ENCODE measurements around the gene CADPS.

CADPS gene

GRCh38 chr3:62439176-62439813 is 435.9 kb downstream of the CADPS start:
- H3K9ac ChIP-seq (ENCODE audit: low read length) = no peak overlapping the region
- no peak overlapping the region for H3K27ac ChIP-seq (ENCODE audit: low read depth, low read length)
- no peaks in the 10 kb centered on the region for H3K27me3 ChIP-seq (ENCODE audit: control insufficient read depth in 1 of 2, insufficient read depth in 2 of 2, low read length in 2 of 2)
- no peaks in the 10 kb centered on the region for H3K9me3 ChIP-seq (ENCODE audit: low read length)
- H3K36me3 ChIP-seq (ENCODE audit: insufficient read depth, low read length) = no peaks in the 10 kb centered on the region
- no peak overlapping the region for H3K4me3 ChIP-seq (ENCODE audit: low read depth in 1 of 2, low read length in 2 of 2)
- no peaks in the 10 kb centered on the region for H3K4me1 ChIP-seq (ENCODE audit: insufficient read depth, low read length)

- H3K27ac ChIP-seq (ENCODE audit: low read depth, low read length) = no peak overlapping the region
- no peak overlapping the region for H3K9ac ChIP-seq (ENCODE audit: low read length)
- no peaks in the 10 kb centered on the region for H3K36me3 ChIP-seq (ENCODE audit: insufficient read depth, low read length)
- H3K4me1 ChIP-seq (ENCODE audit: insufficient read depth, low read length) = no peaks in the 10 kb centered on the region
- H3K9me3 ChIP-seq (ENCODE audit: low read length) = no peaks in the 10 kb centered on the region
- H3K27me3 ChIP-seq (ENCODE audit: control insufficient read depth in 1 of 2, insufficient read depth in 2 of 2, low read length in 2 of 2) = no peaks in the 10 kb centered on the region
- H3K4me3 ChIP-seq (ENCODE audit: low read depth in 1 of 2, low read length in 2 of 2) = no peak overlapping the region
These were observed 438.4 kb downstream of the CADPS start for GRCh38 chr3:62436785-62437184.

- H3K9ac ChIP-seq (ENCODE audit: low read length) = no peak overlapping the region
- no peaks in the 10 kb centered on the region for H3K4me1 ChIP-seq (ENCODE audit: insufficient read depth, low read length)
- no peak overlapping the region for H3K27ac ChIP-seq (ENCODE audit: low read depth, low read length)
- no peaks in the 10 kb centered on the region for H3K9me3 ChIP-seq (ENCODE audit: low read length)
- H3K36me3 ChIP-seq (ENCODE audit: insufficient read depth, low read length) = no peaks in the 10 kb centered on the region
- H3K27me3 ChIP-seq (ENCODE audit: control insufficient read depth in 1 of 2, insufficient read depth in 2 of 2, low read length in 2 of 2) = no peaks in the 10 kb centered on the region
- no peak overlapping the region for H3K4me3 ChIP-seq (ENCODE audit: low read depth in 1 of 2, low read length in 2 of 2)
These were observed 441.8 kb downstream of the CADPS start for GRCh38 chr3:62433396-62433795.

- Histone ChIP-seq H3K36me3 (ENCODE audit: insufficient read depth, low read length) (no peaks in the 10 kb centered on the region), H3K27me3 (ENCODE audit: control insufficient read depth in 1 of 2, insufficient read depth in 2 of 2, low read length in 2 of 2) (no peaks in the 10 kb centered on the region), H3K9ac (ENCODE audit: low read length) (no peak overlapping the region), H3K4me3 (ENCODE audit: low read depth in 1 of 2, low read length in 2 of 2) (no peak overlapping the region), H3K9me3 (ENCODE audit: low read length) (no peaks in the 10 kb centered on the region), H3K27ac (ENCODE audit: low read depth, low read length) (no peak overlapping the region), H3K4me1 (ENCODE audit: insufficient read depth, low read length) (no peaks in the 10 kb centered on the region)
These were observed 454.0 kb downstream of the CADPS start for GRCh38 chr3:62421207-62421606.

GRCh38 chr3:62416144-62416543 is 459.1 kb downstream of the CADPS start:
- Histone ChIP-seq H3K4me3 (ENCODE audit: low read depth in 1 of 2, low read length in 2 of 2) (no peak overlapping the region), H3K9me3 (ENCODE audit: low read length) (no peaks in the 10 kb centered on the region), H3K27ac (ENCODE audit: low read depth, low read length) (no peak overlapping the region), H3K4me1 (ENCODE audit: insufficient read depth, low read length) (no peaks in the 10 kb centered on the region), H3K27me3 (ENCODE audit: control insufficient read depth in 1 of 2, insufficient read depth in 2 of 2, low read length in 2 of 2) (no peaks in the 10 kb centered on the region), H3K9ac (ENCODE audit: low read length) (no peak overlapping the region), H3K36me3 (ENCODE audit: insufficient read depth, low read length) (no peaks in the 10 kb centered on the region)

- no peaks in the 10 kb centered on the region for H3K9me3 ChIP-seq (ENCODE audit: low read length)
- H3K4me3 ChIP-seq (ENCODE audit: low read depth in 1 of 2, low read length in 2 of 2) = no peak overlapping the region
- H3K9ac ChIP-seq (ENCODE audit: low read length) = no peak overlapping the region
- no peaks in the 10 kb centered on the region for H3K4me1 ChIP-seq (ENCODE audit: insufficient read depth, low read length)
- H3K27ac ChIP-seq (ENCODE audit: low read depth, low read length) = no peak overlapping the region
- H3K36me3 ChIP-seq (ENCODE audit: insufficient read depth, low read length) = no peaks in the 10 kb centered on the region
- H3K27me3 ChIP-seq (ENCODE audit: control insufficient read depth in 1 of 2, insufficient read depth in 2 of 2, low read length in 2 of 2) = no peaks in the 10 kb centered on the region
These were observed 459.9 kb downstream of the CADPS start for GRCh38 chr3:62415312-62415801.

- H3K9ac ChIP-seq (ENCODE audit: low read length) = no peak overlapping the region
- no peaks in the 10 kb centered on the region for H3K27me3 ChIP-seq (ENCODE audit: control insufficient read depth in 1 of 2, insufficient read depth in 2 of 2, low read length in 2 of 2)
- H3K36me3 ChIP-seq (ENCODE audit: insufficient read depth, low read length) = no peaks in the 10 kb centered on the region
- no peaks in the 10 kb centered on the region for H3K4me1 ChIP-seq (ENCODE audit: insufficient read depth, low read length)
- no peaks in the 10 kb centered on the region for H3K9me3 ChIP-seq (ENCODE audit: low read length)
- H3K27ac ChIP-seq (ENCODE audit: low read depth, low read length) = no peak overlapping the region
- H3K4me3 ChIP-seq (ENCODE audit: low read depth in 1 of 2, low read length in 2 of 2) = no peak overlapping the region
These were observed 460.4 kb downstream of the CADPS start for GRCh38 chr3:62414786-62415185.

- H3K27me3 ChIP-seq (ENCODE audit: control insufficient read depth in 1 of 2, insufficient read depth in 2 of 2, low read length in 2 of 2) = no peaks in the 10 kb centered on the region
- no peak overlapping the region for H3K9ac ChIP-seq (ENCODE audit: low read length)
- H3K4me1 ChIP-seq (ENCODE audit: insufficient read depth, low read length) = no peaks in the 10 kb centered on the region
- H3K9me3 ChIP-seq (ENCODE audit: low read length) = no peaks in the 10 kb centered on the region
- no peak overlapping the region for H3K27ac ChIP-seq (ENCODE audit: low read depth, low read length)
- no peak overlapping the region for H3K4me3 ChIP-seq (ENCODE audit: low read depth in 1 of 2, low read length in 2 of 2)
- no peaks in the 10 kb centered on the region for H3K36me3 ChIP-seq (ENCODE audit: insufficient read depth, low read length)
These were observed 461.5 kb downstream of the CADPS start for GRCh38 chr3:62413687-62414086.

GRCh38 chr3:62406945-62407344 is 468.3 kb downstream of the CADPS start:
- no peaks in the 10 kb centered on the region for H3K27me3 ChIP-seq (ENCODE audit: control insufficient read depth in 1 of 2, insufficient read depth in 2 of 2, low read length in 2 of 2)
- no peak overlapping the region for H3K27ac ChIP-seq (ENCODE audit: low read depth, low read length)
- H3K36me3 ChIP-seq (ENCODE audit: insufficient read depth, low read length) = no peaks in the 10 kb centered on the region
- no peak overlapping the region for H3K9ac ChIP-seq (ENCODE audit: low read length)
- no peaks in the 10 kb centered on the region for H3K4me1 ChIP-seq (ENCODE audit: insufficient read depth, low read length)
- H3K4me3 ChIP-seq (ENCODE audit: low read depth in 1 of 2, low read length in 2 of 2) = no peak overlapping the region
- H3K9me3 ChIP-seq (ENCODE audit: low read length) = no peaks in the 10 kb centered on the region

GRCh38 chr3:62405566-62405965 is 469.6 kb downstream of the CADPS start:
- Histone ChIP-seq H3K27me3 (ENCODE audit: control insufficient read depth in 1 of 2, insufficient read depth in 2 of 2, low read length in 2 of 2) (no peaks in the 10 kb centered on the region), H3K9ac (ENCODE audit: low read length) (no peak overlapping the region), H3K27ac (ENCODE audit: low read depth, low read length) (no peak overlapping the region), H3K4me1 (ENCODE audit: insufficient read depth, low read length) (no peaks in the 10 kb centered on the region), H3K36me3 (ENCODE audit: insufficient read depth, low read length) (no peaks in the 10 kb centered on the region), H3K4me3 (ENCODE audit: low read depth in 1 of 2, low read length in 2 of 2) (no peak overlapping the region), H3K9me3 (ENCODE audit: low read length) (no peaks in the 10 kb centered on the region)

GRCh38 chr3:62405135-62405534 is 470.1 kb downstream of the CADPS start:
- Histone ChIP-seq H3K36me3 (ENCODE audit: insufficient read depth, low read length) (no peaks in the 10 kb centered on the region), H3K9ac (ENCODE audit: low read length) (no peak overlapping the region), H3K27ac (ENCODE audit: low read depth, low read length) (no peak overlapping the region), H3K4me3 (ENCODE audit: low read depth in 1 of 2, low read length in 2 of 2) (no peak overlapping the region), H3K27me3 (ENCODE audit: control insufficient read depth in 1 of 2, insufficient read depth in 2 of 2, low read length in 2 of 2) (no peaks in the 10 kb centered on the region), H3K9me3 (ENCODE audit: low read length) (no peaks in the 10 kb centered on the region), H3K4me1 (ENCODE audit: insufficient read depth, low read length) (no peaks in the 10 kb centered on the region)

GRCh38 chr3:62404321-62404720 is 470.9 kb downstream of the CADPS start:
- no peaks in the 10 kb centered on the region for H3K36me3 ChIP-seq (ENCODE audit: insufficient read depth, low read length)
- no peak overlapping the region for H3K27ac ChIP-seq (ENCODE audit: low read depth, low read length)

More at GRCh38 chr3:62404321-62404720, 470.9 kb downstream of the CADPS start:
- Histone ChIP-seq H3K4me1 (ENCODE audit: insufficient read depth, low read length) (no peaks in the 10 kb centered on the region), H3K27me3 (ENCODE audit: control insufficient read depth in 1 of 2, insufficient read depth in 2 of 2, low read length in 2 of 2) (no peaks in the 10 kb centered on the region), H3K4me3 (ENCODE audit: low read depth in 1 of 2, low read length in 2 of 2) (no peak overlapping the region), H3K9ac (ENCODE audit: low read length) (no peak overlapping the region), H3K9me3 (ENCODE audit: low read length) (no peaks in the 10 kb centered on the region)

All from muscle layer of colon (tissue), 2 donors.